Karpas-422 (cell line): Measurements from ENCODE around the gene REG1A. TPM values are rescaled to one million over a fixed set of nuclear protein-coding genes. Genes with fewer than 3 reads are reported as not detected.

ENCODE experiments used
- DNase-seq: peaks from one replicate; pipeline ENCODE4 v3.0.0-alpha.2; 2015
- H2AFZ ChIP-seq: fragments of 200-600 bp; sonication (generic); 2 replicates; pipeline ENCODE4 v1.6.1; 2014; ENCODE audit warnings: antibody characterized with exemption, low read length, mixed read lengths
- H3K27ac ChIP-seq: fragments of 200-600 bp; sonication (generic); 2 replicates; pipeline ENCODE4 v1.5.1; 2014; ENCODE audit warnings: mild to moderate bottlenecking, low read length, moderate library complexity
- H3K27me3 ChIP-seq: fragments of 200-600 bp; sonication (generic); 2 replicates; pipeline ENCODE4 v1.6.1; 2014; ENCODE audit warnings: low read length, mixed read lengths
- H3K36me3 ChIP-seq: fragments of 200-600 bp; sonication (generic); 2 replicates; pipeline ENCODE4 v1.6.1; 2014; ENCODE audit warnings: low read length, mixed read lengths; ENCODE audit not compliant: insufficient read depth
- H3K4me1 ChIP-seq: fragments of 200-600 bp; sonication (generic); 2 replicates; pipeline ENCODE4 v1.6.1; 2014; ENCODE audit warnings: mild to moderate bottlenecking, low read length, mixed read lengths
- H3K4me2 ChIP-seq: fragments of 200-600 bp; sonication (generic); 2 replicates; pipeline ENCODE4 v1.6.1; 2014; ENCODE audit warnings: low read length, low read depth, mild to moderate bottlenecking; ENCODE audit not compliant: poor library complexity, severe bottlenecking
- H3K4me3 ChIP-seq: fragments of 200-600 bp; sonication (generic); 2 replicates; pipeline ENCODE4 v1.5.1; 2014; ENCODE audit warnings: mild to moderate bottlenecking, antibody characterized with exemption, low read length, mixed read lengths
- H3K79me2 ChIP-seq: fragments of 200-600 bp; sonication (generic); 2 replicates; pipeline ENCODE4 v1.6.1; 2014; ENCODE audit warnings: mild to moderate bottlenecking, low read length, mixed read lengths
- H3K9ac ChIP-seq: fragments of 200-600 bp; sonication (generic); 2 replicates; pipeline ENCODE4 v1.6.0; 2014; ENCODE audit warnings: low read length
- H3K9me2 ChIP-seq: fragments of 200-600 bp; sonication (generic), shearing (Covaris generic); replicated peaks from 2 replicates; pipeline ENCODE4 v1.6.0; 2014; ENCODE audit warnings: mild to moderate bottlenecking, low read length, moderate library complexity; ENCODE audit not compliant: insufficient read depth
- H3K9me3 ChIP-seq: fragments of 300-700, 200-600 bp; sonication (generic); 2 replicates; pipeline ENCODE4 v1.6.1; 2014; ENCODE audit warnings: low read length, mixed read lengths
- H4K20me1 ChIP-seq: fragments of 200-600 bp; sonication (generic); 2 replicates; pipeline ENCODE4 v1.6.1; 2014; ENCODE audit warnings: mild to moderate bottlenecking, antibody characterized with exemption, low read length, low read depth; ENCODE audit not compliant: insufficient read depth
- total RNA-seq: library from RNA; depleted of rRNA; stranded (reverse); fragments of >200 nt; shearing (Covaris generic); gene quantifications from 2 replicates; pipeline ENCODE4 v1.2.3, GENCODE V29; 2014; ENCODE audit warnings: low replicate concordance; rRNA removed

Gene REG1A
- total RNA-seq, 1 experiment from 2014 or later = not detected

GRCh38 chr2:79171348-79171958 is 51.2 kb downstream of the REG1A start:
- Histone ChIP-seq H3K36me3 (no peaks in the 10 kb centered on the region), H4K20me1 (no peaks in the 10 kb centered on the region), H2AFZ (no peak overlapping the region), H3K27ac (no peak overlapping the region), H3K9me2 (no peaks in the 10 kb centered on the region), H3K27me3 (no peaks in the 10 kb centered on the region), H3K79me2 (no peaks in the 10 kb centered on the region), H3K9ac (no peak overlapping the region), H3K4me1 (peaks cover 6% of the 10 kb centered on the region; the same call in 1 of the 2 replicates), H3K4me3 (no peak overlapping the region), H3K4me2 (no peak overlapping the region), H3K9me3 (no peaks in the 10 kb centered on the region)
- no peak for DNase-seq

Other genes with a start within 250 kb of the REG1A start
- gene REG3G, start 94.8 kb upstream of the REG1A start, total RNA-seq = not detected in 2 replicates
- gene REG1B, start 32.5 kb upstream of the REG1A start, total RNA-seq = not detected in 2 replicates
- gene REG3A, start 39.3 kb downstream of the REG1A start, total RNA-seq = not detected in 2 replicates